HFF-Myc (cell line): ENCODE data around the gene CCDC63.
"Not testable (repeated sequence)": the region's sequence is repeated elsewhere in the genome, so short reads cannot be mapped to it uniquely, and the experiment has no call there.

Source experiments
- DNase-seq: peaks from one replicate; pipeline ENCODE4 v3.0.0-alpha.2; 2011; ENCODE audit warnings: low read depth; ENCODE audit errors: extremely low read depth
- H3K4me3 ChIP-seq: replicated peaks from 2 replicates; pipeline ENCODE4 v1.5.1; 2011; ENCODE audit warnings: low read depth, mild to moderate bottlenecking, control low read depth, low read length
- TF ChIP-seq, protein P1 (sequence below): IDR thresholded peaks from 2 replicates; pipeline ENCODE4 v1.5.1; 2012; ENCODE audit warnings: mild to moderate bottlenecking, low read depth, low read length, control low read depth; ENCODE audit errors: missing control alignments

CCDC63 gene

GRCh38 chr12:110948041-110948440 is 101.3 kb downstream of the CCDC63 start:
- H3K4me3 ChIP-seq: no peak overlapping the region
- TF ChIP-seq, protein P1, sequence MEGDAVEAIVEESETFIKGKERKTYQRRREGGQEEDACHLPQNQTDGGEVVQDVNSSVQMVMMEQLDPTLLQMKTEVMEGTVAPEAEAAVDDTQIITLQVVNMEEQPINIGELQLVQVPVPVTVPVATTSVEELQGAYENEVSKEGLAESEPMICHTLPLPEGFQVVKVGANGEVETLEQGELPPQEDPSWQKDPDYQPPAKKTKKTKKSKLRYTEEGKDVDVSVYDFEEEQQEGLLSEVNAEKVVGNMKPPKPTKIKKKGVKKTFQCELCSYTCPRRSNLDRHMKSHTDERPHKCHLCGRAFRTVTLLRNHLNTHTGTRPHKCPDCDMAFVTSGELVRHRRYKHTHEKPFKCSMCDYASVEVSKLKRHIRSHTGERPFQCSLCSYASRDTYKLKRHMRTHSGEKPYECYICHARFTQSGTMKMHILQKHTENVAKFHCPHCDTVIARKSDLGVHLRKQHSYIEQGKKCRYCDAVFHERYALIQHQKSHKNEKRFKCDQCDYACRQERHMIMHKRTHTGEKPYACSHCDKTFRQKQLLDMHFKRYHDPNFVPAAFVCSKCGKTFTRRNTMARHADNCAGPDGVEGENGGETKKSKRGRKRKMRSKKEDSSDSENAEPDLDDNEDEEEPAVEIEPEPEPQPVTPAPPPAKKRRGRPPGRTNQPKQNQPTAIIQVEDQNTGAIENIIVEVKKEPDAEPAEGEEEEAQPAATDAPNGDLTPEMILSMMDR: no peak
- no peak for DNase-seq

DNA sequence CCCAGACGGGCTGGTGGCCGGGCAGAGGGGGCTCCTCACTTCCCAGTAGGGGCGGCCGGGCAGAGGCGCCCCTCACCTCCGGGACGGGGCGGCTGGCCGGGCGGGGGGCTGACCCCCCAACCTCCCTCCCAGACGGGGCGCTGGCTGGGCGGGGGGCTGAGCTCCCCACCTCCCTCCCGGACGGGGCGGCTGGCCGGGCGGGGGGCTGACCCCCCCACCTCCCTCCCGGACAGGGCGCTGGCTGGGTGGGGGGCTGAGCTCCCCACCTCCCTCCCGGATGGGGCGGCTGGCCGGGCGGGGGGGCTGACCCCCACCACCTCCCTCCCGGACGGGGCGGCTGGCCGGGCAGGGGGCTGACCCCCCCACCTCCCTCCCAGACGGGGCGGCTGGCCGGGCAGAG is 103.7 kb downstream of the CCDC63 start:
- DNase-seq, H3K4me3 ChIP-seq: not testable (repeated sequence)

- not testable (repeated sequence) for DNase-seq, H3K4me3 ChIP-seq
Measured at GRCh38 chr12:110950867-110951266, 104.1 kb downstream of the CCDC63 start.
